Measurements from ENCODE around the gene ACKR3.

DNA sequence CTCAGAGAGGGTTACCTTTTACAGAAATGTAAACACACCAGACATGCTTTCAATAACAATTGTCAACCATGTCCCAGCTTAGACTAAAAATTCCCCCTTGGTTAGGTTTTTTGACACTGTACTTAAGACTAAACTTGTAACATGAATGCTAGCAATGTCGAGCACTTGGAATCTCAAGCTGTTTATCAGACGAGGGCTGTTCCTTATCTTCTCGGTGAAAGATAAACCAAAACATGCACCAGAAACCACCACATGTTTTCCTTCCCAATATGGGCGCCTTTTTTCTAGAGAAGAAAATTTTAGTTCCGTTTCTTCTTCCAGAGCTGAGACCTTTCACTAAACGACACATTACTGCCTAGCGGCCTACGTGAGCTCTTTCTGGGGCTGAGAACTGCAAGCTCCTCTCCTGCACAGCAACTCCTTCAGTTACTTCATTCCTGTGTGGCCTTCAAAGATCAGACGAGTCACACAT is 42.4 kb upstream of the ACKR3 start:
- TF ChIP-seq, protein P1, sequence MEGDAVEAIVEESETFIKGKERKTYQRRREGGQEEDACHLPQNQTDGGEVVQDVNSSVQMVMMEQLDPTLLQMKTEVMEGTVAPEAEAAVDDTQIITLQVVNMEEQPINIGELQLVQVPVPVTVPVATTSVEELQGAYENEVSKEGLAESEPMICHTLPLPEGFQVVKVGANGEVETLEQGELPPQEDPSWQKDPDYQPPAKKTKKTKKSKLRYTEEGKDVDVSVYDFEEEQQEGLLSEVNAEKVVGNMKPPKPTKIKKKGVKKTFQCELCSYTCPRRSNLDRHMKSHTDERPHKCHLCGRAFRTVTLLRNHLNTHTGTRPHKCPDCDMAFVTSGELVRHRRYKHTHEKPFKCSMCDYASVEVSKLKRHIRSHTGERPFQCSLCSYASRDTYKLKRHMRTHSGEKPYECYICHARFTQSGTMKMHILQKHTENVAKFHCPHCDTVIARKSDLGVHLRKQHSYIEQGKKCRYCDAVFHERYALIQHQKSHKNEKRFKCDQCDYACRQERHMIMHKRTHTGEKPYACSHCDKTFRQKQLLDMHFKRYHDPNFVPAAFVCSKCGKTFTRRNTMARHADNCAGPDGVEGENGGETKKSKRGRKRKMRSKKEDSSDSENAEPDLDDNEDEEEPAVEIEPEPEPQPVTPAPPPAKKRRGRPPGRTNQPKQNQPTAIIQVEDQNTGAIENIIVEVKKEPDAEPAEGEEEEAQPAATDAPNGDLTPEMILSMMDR (IDR thresholded peaks at IDR 0.05) = no peak
- TF ChIP-seq POLR2A (IDR thresholded peaks at IDR 0.05) = no peak
- no peak for TF ChIP-seq POLR2AphosphoS5 (IDR thresholded peaks at IDR 0.05)

All from breast epithelium (tissue), 3 donors.